ENCODE results near the gene TAS2R4. TPM values are rescaled to one million over a fixed set of nuclear protein-coding genes. Genes with fewer than 3 reads are reported as not detected.

Gene TAS2R4
- total RNA-seq, 1 experiment from 2014 or later = 0.72 TPM

DNA sequence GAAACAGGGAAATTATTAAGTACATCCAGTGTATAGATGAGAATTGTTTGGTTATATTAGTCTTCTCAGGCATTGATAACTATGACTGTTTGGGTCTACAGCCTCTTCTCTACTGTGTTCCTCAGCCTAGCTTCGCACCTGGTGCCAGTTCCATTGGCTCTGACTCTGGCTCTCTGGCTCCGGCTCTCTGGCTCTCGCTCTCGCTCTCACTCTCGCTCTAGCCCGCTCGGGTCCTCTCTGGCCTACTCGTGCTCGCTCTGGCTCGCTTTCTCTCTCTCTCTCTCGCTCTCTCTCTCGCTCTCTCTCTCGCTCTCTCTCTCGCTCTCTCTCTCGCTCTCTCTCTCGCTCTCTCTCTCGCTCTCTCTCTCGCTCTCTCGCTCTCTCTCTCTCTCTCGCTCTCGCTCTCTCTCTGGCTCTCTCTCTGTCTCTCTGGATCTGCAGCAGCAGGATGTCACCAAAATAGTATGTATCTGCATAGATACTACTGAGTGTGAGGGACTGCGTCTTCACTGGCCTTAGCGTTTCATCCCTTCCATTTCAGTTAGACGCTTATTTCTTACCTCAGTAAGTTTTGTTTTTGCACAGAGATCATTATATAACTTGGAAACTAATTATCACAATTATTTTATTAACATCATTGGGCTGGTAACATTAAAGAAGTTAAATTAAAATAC lies 44.9 kb upstream of the TAS2R4 start:
- Mint-ChIP-seq H3K9me3 (no peaks in the 10 kb centered on the region), H3K4me3 (peak overlapping the region; percentile 50), H3K27me3 (ENCODE audit: low read depth) (peaks cover 14% of the 10 kb centered on the region), H3K36me3 (no peaks in the 10 kb centered on the region), H3K4me1 (peaks cover 12% of the 10 kb centered on the region), H3K27ac (0 out of 2 replicates have a peak overlapping the region, but pooled peaks have one; percentile 32)
- ATAC-seq (peak; percentile 63), DNase-seq (ENCODE audit: low spot score) (peak; percentile 15)
- ChIA-PET POLR2A (interaction anchor here (2.0 kb wide), 1 partner anchor 30 kb away, joined by 4 read pairs; no protein-coding TSS in a partner anchor), CTCF (interaction anchor here (0.7 to 1.1 kb wide), 2 partner anchors 18 to 77 kb away, joined by 3 read pairs; no protein-coding TSS in a partner anchor)
- TF ChIP-seq ZNF138 (CRISPR knock-in tag; conservative IDR thresholded peaks at IDR 0.05) = no peak
- TF ChIP-seq OVOL2 (CRISPR knock-in tag; IDR thresholded peaks at IDR 0.05; ENCODE audit: borderline replicate concordance) = no peak
- TF ChIP-seq, protein P1, sequence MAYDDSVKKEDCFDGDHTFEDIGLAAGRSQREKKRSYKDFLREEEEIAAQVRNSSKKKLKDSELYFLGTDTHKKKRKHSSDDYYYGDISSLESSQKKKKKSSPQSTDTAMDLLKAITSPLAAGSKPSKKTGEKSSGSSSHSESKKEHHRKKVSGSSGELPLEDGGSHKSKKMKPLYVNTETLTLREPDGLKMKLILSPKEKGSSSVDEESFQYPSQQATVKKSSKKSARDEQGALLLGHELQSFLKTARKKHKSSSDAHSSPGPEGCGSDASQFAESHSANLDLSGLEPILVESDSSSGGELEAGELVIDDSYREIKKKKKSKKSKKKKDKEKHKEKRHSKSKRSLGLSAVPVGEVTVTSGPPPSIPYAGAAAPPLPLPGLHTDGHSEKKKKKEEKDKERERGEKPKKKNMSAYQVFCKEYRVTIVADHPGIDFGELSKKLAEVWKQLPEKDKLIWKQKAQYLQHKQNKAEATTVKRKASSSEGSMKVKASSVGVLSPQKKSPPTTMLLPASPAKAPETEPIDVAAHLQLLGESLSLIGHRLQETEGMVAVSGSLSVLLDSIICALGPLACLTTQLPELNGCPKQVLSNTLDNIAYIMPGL (CRISPR knock-in tag; IDR thresholded peaks at IDR 0.05) = no peak
- TF ChIP-seq ETV6 (CRISPR knock-in tag; IDR thresholded peaks at IDR 0.05) = no peak
- no peak for TF ChIP-seq NFE2L1 (CRISPR knock-in tag; IDR thresholded peaks at IDR 0.05)
- no peak for TF ChIP-seq ZNF263 (CRISPR knock-in tag; IDR thresholded peaks at IDR 0.05; ENCODE audit: low read depth)
- no peak for TF ChIP-seq GRHL2 (CRISPR knock-in tag; IDR thresholded peaks at IDR 0.05; ENCODE audit: insufficient replicate concordance, severe bottlenecking)
- TF ChIP-seq, protein P2, sequence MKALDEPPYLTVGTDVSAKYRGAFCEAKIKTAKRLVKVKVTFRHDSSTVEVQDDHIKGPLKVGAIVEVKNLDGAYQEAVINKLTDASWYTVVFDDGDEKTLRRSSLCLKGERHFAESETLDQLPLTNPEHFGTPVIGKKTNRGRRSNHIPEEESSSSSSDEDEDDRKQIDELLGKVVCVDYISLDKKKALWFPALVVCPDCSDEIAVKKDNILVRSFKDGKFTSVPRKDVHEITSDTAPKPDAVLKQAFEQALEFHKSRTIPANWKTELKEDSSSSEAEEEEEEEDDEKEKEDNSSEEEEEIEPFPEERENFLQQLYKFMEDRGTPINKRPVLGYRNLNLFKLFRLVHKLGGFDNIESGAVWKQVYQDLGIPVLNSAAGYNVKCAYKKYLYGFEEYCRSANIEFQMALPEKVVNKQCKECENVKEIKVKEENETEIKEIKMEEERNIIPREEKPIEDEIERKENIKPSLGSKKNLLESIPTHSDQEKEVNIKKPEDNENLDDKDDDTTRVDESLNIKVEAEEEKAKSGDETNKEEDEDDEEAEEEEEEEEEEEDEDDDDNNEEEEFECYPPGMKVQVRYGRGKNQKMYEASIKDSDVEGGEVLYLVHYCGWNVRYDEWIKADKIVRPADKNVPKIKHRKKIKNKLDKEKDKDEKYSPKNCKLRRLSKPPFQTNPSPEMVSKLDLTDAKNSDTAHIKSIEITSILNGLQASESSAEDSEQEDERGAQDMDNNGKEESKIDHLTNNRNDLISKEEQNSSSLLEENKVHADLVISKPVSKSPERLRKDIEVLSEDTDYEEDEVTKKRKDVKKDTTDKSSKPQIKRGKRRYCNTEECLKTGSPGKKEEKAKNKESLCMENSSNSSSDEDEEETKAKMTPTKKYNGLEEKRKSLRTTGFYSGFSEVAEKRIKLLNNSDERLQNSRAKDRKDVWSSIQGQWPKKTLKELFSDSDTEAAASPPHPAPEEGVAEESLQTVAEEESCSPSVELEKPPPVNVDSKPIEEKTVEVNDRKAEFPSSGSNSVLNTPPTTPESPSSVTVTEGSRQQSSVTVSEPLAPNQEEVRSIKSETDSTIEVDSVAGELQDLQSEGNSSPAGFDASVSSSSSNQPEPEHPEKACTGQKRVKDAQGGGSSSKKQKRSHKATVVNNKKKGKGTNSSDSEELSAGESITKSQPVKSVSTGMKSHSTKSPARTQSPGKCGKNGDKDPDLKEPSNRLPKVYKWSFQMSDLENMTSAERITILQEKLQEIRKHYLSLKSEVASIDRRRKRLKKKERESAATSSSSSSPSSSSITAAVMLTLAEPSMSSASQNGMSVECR (CRISPR knock-in tag; IDR thresholded peaks at IDR 0.05; ENCODE audit: borderline replicate concordance) = no peak
- TF ChIP-seq, protein P3, sequence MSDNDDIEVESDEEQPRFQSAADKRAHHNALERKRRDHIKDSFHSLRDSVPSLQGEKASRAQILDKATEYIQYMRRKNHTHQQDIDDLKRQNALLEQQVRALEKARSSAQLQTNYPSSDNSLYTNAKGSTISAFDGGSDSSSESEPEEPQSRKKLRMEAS (CRISPR knock-in tag; IDR thresholded peaks at IDR 0.05) = no peak
- TF ChIP-seq FOXJ3 (CRISPR knock-in tag; IDR thresholded peaks at IDR 0.05; ENCODE audit: borderline replicate concordance) = no peak

DNA sequence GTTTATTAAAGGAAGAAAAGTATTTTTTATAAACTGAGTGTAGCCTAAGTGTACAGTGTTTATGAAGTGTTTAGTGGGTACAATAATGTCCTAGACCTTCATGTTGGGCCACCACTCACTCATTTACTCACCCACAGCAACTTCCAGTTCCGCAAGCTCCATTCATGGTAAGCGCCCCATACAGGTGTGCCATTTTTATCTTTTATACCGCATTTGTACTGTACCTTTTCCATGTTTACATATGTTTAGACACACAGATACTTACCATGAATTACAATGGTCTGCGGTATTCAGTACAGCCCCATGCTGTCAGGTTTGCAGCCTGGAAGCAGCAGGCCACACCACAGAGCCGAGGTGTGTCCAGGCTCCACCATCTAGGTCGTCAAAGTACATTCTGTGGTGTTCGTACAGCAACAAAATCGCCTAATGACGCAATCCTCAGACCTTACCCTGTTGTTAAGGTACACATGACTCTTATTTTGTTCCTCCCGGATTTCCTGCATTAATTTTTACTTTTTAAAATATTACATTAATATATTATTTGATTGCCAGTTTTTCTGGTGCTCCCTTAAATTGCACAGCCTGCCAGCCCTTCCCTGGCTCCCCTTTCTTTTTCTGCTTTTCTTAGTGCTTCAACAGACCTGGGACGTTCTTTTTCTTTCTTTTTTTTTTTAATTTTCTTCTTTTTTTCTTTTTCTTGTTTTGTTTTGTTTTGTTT lies 39.2 kb upstream of the TAS2R4 start:
- ATAC-seq (no peak), DNase-seq (ENCODE audit: low spot score) (no peak)
- POLR2A ChIA-PET = interaction anchor here (1.2 kb wide), 2 partner anchors 11 to 36 kb away, joined by 3 to 6 read pairs; partner anchors contain the start of gene DENND11
- Mint-ChIP-seq H3K4me1 (peaks cover 25% of the 10 kb centered on the region), H3K4me3 (peak overlapping the region; percentile 95), H3K27me3 (ENCODE audit: low read depth) (no peaks in the 10 kb centered on the region), H3K27ac (peak overlapping the region; percentile 98), H3K9me3 (no peaks in the 10 kb centered on the region), H3K36me3 (peaks cover 28% of the 10 kb centered on the region)
- CTCF ChIA-PET = interaction anchor here (0.5 to 2.8 kb wide), 24 partner anchors 8 to 445 kb away, joined by 3 to 26 read pairs (median 6); partner anchors contain the start of genes DENND11 and WEE2
- TF ChIP-seq GABPB1 (CRISPR knock-in tag; IDR thresholded peaks at IDR 0.05) (peak; percentile 67; the same call in 1 of the 2 replicates), MXD4 (CRISPR knock-in tag; IDR thresholded peaks at IDR 0.05; ENCODE audit: borderline replicate concordance) (no peak)

Data from WTC11 (cell line).